Measurements from ENCODE around the gene MT1M.

GRCh38 chr16:56667581-56668571, 35.4 kb downstream of the MT1M start, which contains the start of gene MT1G:
- TF ChIP-seq CTCF (conservative IDR thresholded peaks at IDR 0.05; ENCODE audit: low read depth in 2 of 2) (no peak), ZNF114 (CRISPR knock-in tag; IDR thresholded peaks at IDR 0.05) (no peak), EZH2 (IDR thresholded peaks at IDR 0.05; ENCODE audit: low read depth, unreplicated experiment) (peak; percentile 22), CREB1 (CRISPR knock-in tag; IDR thresholded peaks at IDR 0.05; ENCODE audit: low read depth) (no peak), REST (IDR thresholded peaks at IDR 0.05; ENCODE audit: unreplicated experiment) (no peak), EZH2phosphoT487 (IDR thresholded peaks at IDR 0.05; ENCODE audit: unreplicated experiment) (peak; percentile 65), POLR2AphosphoS5 (IDR thresholded peaks at IDR 0.05; ENCODE audit: low read depth) (peak; percentile 89), JUNB (IDR thresholded peaks at IDR 0.05; ENCODE audit: unreplicated experiment) (no peak), NANOG (IDR thresholded peaks at IDR 0.05; ENCODE audit: borderline replicate concordance) (no peak), ZNF462 (CRISPR knock-in tag; IDR thresholded peaks at IDR 0.05) (no peak), STAT1 (IDR thresholded peaks at IDR 0.05; ENCODE audit: unreplicated experiment) (no peak), ZNF331 (CRISPR knock-in tag; IDR thresholded peaks at IDR 0.05; ENCODE audit: low read depth) (no peak), ETS1 (IDR thresholded peaks at IDR 0.05) (no peak)

Measured in GM23338 (cell line).